Transverse colon (tissue), 4 donors: ENCODE measurements around the gene CRY1. TPM values are rescaled to one million over a fixed set of nuclear protein-coding genes. Genes with fewer than 3 reads are reported as not detected.

Experiments used
- DNase-seq: peaks from one replicate; pipeline ENCODE4 v3.0.0-alpha.2; 2019
- H3K27ac ChIP-seq, 4 donors: fragments of 200-600 bp; sonication (generic); 2 replicates each; pipeline ENCODE4 v1.5.1; 2016 to 2018; ENCODE audit warnings: inconsistent platforms in 4 of 4
- H3K27me3 ChIP-seq: fragments of 200-600 bp; sonication (generic); 2 replicates; pipeline ENCODE4 v1.5.1; 2017; ENCODE audit warnings: inconsistent platforms
- H3K36me3 ChIP-seq, 4 donors: fragments of 200-600 bp; sonication (generic); 2 replicates each; pipeline ENCODE4 v1.5.1; 2017 to 2019; ENCODE audit warnings: inconsistent platforms in 4 of 4
- H3K4me1 ChIP-seq, 4 donors: fragments of 200-600 bp; sonication (generic); 2 replicates each; pipeline ENCODE4 v1.5.1; 2017 to 2020; ENCODE audit warnings: inconsistent platforms in 4 of 4
- H3K4me3 ChIP-seq, 4 donors: fragments of 200-600 bp; sonication (generic); 1 replicate in 1 of 4; 2 replicates in 3 of 4; pipeline versions ENCODE4 v1.5.1 to v1.6.1; 2017 to 2019; ENCODE audit warnings: inconsistent platforms in 4 of 4
- H3K9me3 ChIP-seq, 2 donors: fragments of 200-600 bp; sonication (generic); 2 replicates each; pipeline ENCODE4 v1.5.1; 2017 to 2019; ENCODE audit warnings: inconsistent platforms in 2 of 2
- CTCF ChIP-seq, 5 experiments: fragments of 200-600 bp in 3 of 5; fragments of 450-650 bp in 2 of 5; sonication (generic) in 3 of 5; IDR thresholded peaks; 1 replicate in 2 of 5; 2 replicates in 3 of 5; pipeline ENCODE4 v1.5.1; 2016 to 2017; ENCODE audit warnings: antibody characterized with exemption in 5 of 5, inconsistent platforms in 3 of 5, mild to moderate bottlenecking in 2 of 5, moderate library complexity in 1 of 5
- EP300 ChIP-seq: sonication (generic); formaldehyde crosslinking; IDR thresholded peaks from one replicate; pipeline ENCODE4 v1.6.1; 2017; ENCODE audit warnings: antibody characterized with exemption, low read depth
- POLR2A ChIP-seq: fragments of 450-650 bp; IDR thresholded peaks from one replicate; pipeline ENCODE4 v1.6.1; 2016; ENCODE audit warnings: antibody characterized with exemption, mild to moderate bottlenecking, moderate library complexity
- POLR2AphosphoS5 ChIP-seq, 3 donors: sonication (generic); formaldehyde crosslinking; IDR thresholded peaks; one replicate each; pipeline ENCODE4 v1.6.1; 2016; ENCODE audit warnings: antibody characterized with exemption in 3 of 3
- WGBS, 2 donors: methylation state at CpG; one replicate each; pipeline ENCODE4 v1.1.5; 2018; ENCODE audit warnings: low coverage in 1 of 2; 5-methylcytosine and 5-hydroxymethylcytosine counted together
- in situ Hi-C, 4 donors: fragments of 200-750 bp; cut with MboI; loops; one replicate each; pipeline versions ENCODE4 v1.15.0 to v1.15.1; 2017; ENCODE audit warnings: low sequenced_read_pairs in 3 of 4, low pct_ligation_motif_present in 1 of 4, low pct_unique_long_range_greater_than_20kb in 1 of 4
- intact Hi-C: fragments of 100-400 bp; cut with DNase I; formaldehyde crosslinking; loops from one replicate; pipeline ENCODE4 v1.15.1; 2023; ENCODE audit warnings: low total_unique reads
- total RNA-seq, 4 donors: library from RNA; depleted of rRNA; stranded (reverse); fragments of >200 nt; gene quantifications; one replicate each; pipeline ENCODE4 v1.1.0, GENCODE V29; 2016

The CRY1 gene
- total RNA-seq, 4 donors from 2014 or later: 10.1 to 71.8 (median 21.0) TPM

- no peak overlapping the region for H3K27ac ChIP-seq
- H3K9me3 ChIP-seq: no peaks in the 10 kb centered on the region
- TF ChIP-seq POLR2AphosphoS5 (IDR thresholded peaks at IDR 0.05) (no peak), EP300 (no peak), POLR2A (no peak), CTCF (IDR thresholded peaks at IDR 0.05) (no peak)
- peak overlapping the region in 1 of 4 donors; percentile 78 for H3K4me3 ChIP-seq
- intact Hi-C loops (no loop called here), in situ Hi-C loops (no loop called here)
- H3K4me1 ChIP-seq: peaks cover 5 to 30% (median 17%) of the 10 kb centered on the region in 4 donors
- WGBS, 2 donors: 86 to 93% methylated on average over 1 to 5 of the region's 5 CpGs
- DNase-seq: no peak
- H3K27me3 ChIP-seq: no peaks in the 10 kb centered on the region
- H3K36me3 ChIP-seq: no peaks in the 10 kb centered on the region
Observed at GRCh38 chr12:106985479-106985878, 107.9 kb downstream of the CRY1 start.

DNA sequence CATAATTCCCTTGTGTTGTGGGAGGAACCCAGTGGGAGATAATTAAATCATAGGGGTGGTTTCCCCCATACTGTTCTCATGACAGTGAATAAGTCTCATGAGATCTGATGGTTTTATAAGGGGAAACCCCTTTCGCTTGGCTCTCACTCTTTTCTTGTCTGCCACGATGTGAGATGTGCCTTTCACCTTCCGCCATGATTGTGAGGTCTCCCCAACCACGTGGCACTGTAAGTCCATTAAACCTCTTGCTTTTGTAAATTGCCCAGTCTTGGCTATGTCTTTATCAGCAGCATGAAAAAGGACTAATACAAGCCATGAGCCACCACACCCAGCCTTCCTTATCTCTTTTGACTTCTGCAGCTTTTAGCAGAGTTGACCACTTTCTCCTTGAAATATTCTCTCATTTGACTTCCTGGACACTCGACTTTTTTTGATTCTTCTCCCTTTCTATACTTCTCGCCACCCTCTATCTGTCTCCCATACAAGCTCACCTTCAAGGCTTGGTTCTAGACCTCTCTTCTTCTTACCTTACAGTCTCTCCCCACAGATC lies 108.7 kb downstream of the CRY1 start:
- Histone ChIP-seq H3K36me3 (no peaks in the 10 kb centered on the region), H3K27ac (no peak overlapping the region), H3K4me3 (no peak overlapping the region), H3K9me3 (no peaks in the 10 kb centered on the region), H3K4me1 (peaks cover 5 to 30% (median 17%) of the 10 kb centered on the region in 4 donors), H3K27me3 (no peaks in the 10 kb centered on the region)
- WGBS, 2 donors: 87 to 89% methylated on average over 2 to 6 of the region's 6 CpGs
- in situ Hi-C loops: no loop called here
- no peak for TF ChIP-seq POLR2AphosphoS5 (IDR thresholded peaks at IDR 0.05)
- no peak for TF ChIP-seq POLR2A
- TF ChIP-seq CTCF (IDR thresholded peaks at IDR 0.05): no peak
- no peak for TF ChIP-seq EP300
- intact Hi-C loops: no loop called here
- no peak for DNase-seq

- Histone ChIP-seq H3K4me1 (peaks cover 11 to 36% (median 28%) of the 10 kb centered on the region in 4 donors), H3K27ac (no peak overlapping the region), H3K4me3 (no peak overlapping the region), H3K36me3 (no peaks in the 10 kb centered on the region), H3K9me3 (no peaks in the 10 kb centered on the region), H3K27me3 (no peaks in the 10 kb centered on the region)
- WGBS, 2 donors: 80 to 84% methylated on average over 1 of the region's 1 CpG
- in situ Hi-C loops (no loop called here), intact Hi-C loops (no loop called here)
- DNase-seq: no peak
- no peak for TF ChIP-seq POLR2A
- TF ChIP-seq POLR2AphosphoS5 (IDR thresholded peaks at IDR 0.05): no peak
- TF ChIP-seq EP300: no peak
- no peak for TF ChIP-seq CTCF (IDR thresholded peaks at IDR 0.05)
Observed at GRCh38 chr12:106982229-106982628, 111.1 kb downstream of the CRY1 start.

GRCh38 chr12:106981788-106982187 lies 111.6 kb downstream of the CRY1 start:
- Histone ChIP-seq H3K9me3 (no peaks in the 10 kb centered on the region), H3K4me3 (no peak overlapping the region), H3K36me3 (no peaks in the 10 kb centered on the region), H3K4me1 (peaks cover 15 to 40% (median 32%) of the 10 kb centered on the region in 4 donors), H3K27ac (no peak overlapping the region), H3K27me3 (no peaks in the 10 kb centered on the region)
- TF ChIP-seq POLR2A: no peak
- TF ChIP-seq POLR2AphosphoS5 (IDR thresholded peaks at IDR 0.05): peak in 1 of 3 donors; percentile 17
- in situ Hi-C loops (no loop called here), intact Hi-C loops (no loop called here)
- no peak for DNase-seq
- WGBS, 2 donors: 91 to 100% methylated on average over 1 to 3 of the region's 3 CpGs

- Histone ChIP-seq H3K4me1 (peaks cover 21 to 43% (median 34%) of the 10 kb centered on the region in 4 donors), H3K27me3 (no peaks in the 10 kb centered on the region), H3K9me3 (no peaks in the 10 kb centered on the region), H3K4me3 (no peak overlapping the region), H3K27ac (no peak overlapping the region), H3K36me3 (no peaks in the 10 kb centered on the region)
- intact Hi-C loops (no loop called here), in situ Hi-C loops (no loop called here)
- DNase-seq: no peak
- TF ChIP-seq POLR2AphosphoS5 (IDR thresholded peaks at IDR 0.05) (no peak), CTCF (IDR thresholded peaks at IDR 0.05) (no peak), POLR2A (no peak), EP300 (no peak)
- 85 to 86% methylated on average over 4 to 7 of the region's 7 CpGs for WGBS, 2 donors
Observed at GRCh38 chr12:106980944-106981343, 112.4 kb downstream of the CRY1 start.
